ENCODE results near the gene SPAG4.
A peak's percentile ranks its signal among the peaks of the same experiment; 100 is the strongest.

SPAG4 gene

GRCh38 chr20:35616465-35617396 lies 1.1 kb downstream of the SPAG4 start (continued):
- TF ChIP-seq ATF2 (tag by site-specific recombination; IDR thresholded peaks at IDR 0.05; ENCODE audit: low read depth) (no peak), ZNF621 (tag by site-specific recombination; IDR thresholded peaks at IDR 0.05) (no peak), ZNF223 (tag by site-specific recombination; IDR thresholded peaks at IDR 0.05) (no peak), ZNF510 (tag by site-specific recombination; IDR thresholded peaks at IDR 0.05; ENCODE audit: insufficient replicate concordance) (no peak), PATZ1 (tag by site-specific recombination; IDR thresholded peaks at IDR 0.05) (no peak), ZNF610 (tag by site-specific recombination; IDR thresholded peaks at IDR 0.05; ENCODE audit: borderline replicate concordance) (0 out of 2 replicates have a peak, but pooled peaks have one; percentile 68), ZNF24 (tag by site-specific recombination; IDR thresholded peaks at IDR 0.05) (peak; percentile 83; the same call in 1 of the 2 replicates), ZNF529 (tag by site-specific recombination; IDR thresholded peaks at IDR 0.05; ENCODE audit: insufficient replicate concordance) (no peak), CTCF (tag by site-specific recombination; IDR thresholded peaks at IDR 0.05) (no peak), ZNF394 (tag by site-specific recombination; IDR thresholded peaks at IDR 0.05; ENCODE audit: borderline replicate concordance) (peak; percentile 74; the same call in 1 of the 2 replicates), ZNF19 (tag by site-specific recombination; IDR thresholded peaks at IDR 0.05; ENCODE audit: low read depth) (no peak), ZNF785 (tag by site-specific recombination; IDR thresholded peaks at IDR 0.05) (peak; percentile 33; the same call in 1 of the 2 replicates), ZNF623 (tag by site-specific recombination; IDR thresholded peaks at IDR 0.05) (no peak), ZNF324 (tag by site-specific recombination; IDR thresholded peaks at IDR 0.05) (peak; percentile 97), KLF17 (tag by site-specific recombination; IDR thresholded peaks at IDR 0.05) (peak; percentile 44), ZNF843 (tag by site-specific recombination; IDR thresholded peaks at IDR 0.05) (no peak), ZNF768 (tag by site-specific recombination; IDR thresholded peaks at IDR 0.05) (no peak), ZNF654 (tag by site-specific recombination; IDR thresholded peaks at IDR 0.05; ENCODE audit: low read depth) (no peak), PRDM1 (tag by site-specific recombination; IDR thresholded peaks at IDR 0.05) (no peak), ZNF133 (tag by site-specific recombination; IDR thresholded peaks at IDR 0.05) (no peak), REPIN1 (tag by site-specific recombination; IDR thresholded peaks at IDR 0.05; ENCODE audit: low read depth) (0 out of 2 replicates have a peak, but pooled peaks have one; percentile 50), ZNF560 (tag by site-specific recombination; IDR thresholded peaks at IDR 0.05; ENCODE audit: borderline replicate concordance) (no peak), ZNF776 (tag by site-specific recombination; IDR thresholded peaks at IDR 0.05; ENCODE audit: borderline replicate concordance) (no peak), ZIC2 (tag by site-specific recombination; IDR thresholded peaks at IDR 0.05) (no peak), TCF7L2 (IDR thresholded peaks at IDR 0.05; ENCODE audit: borderline replicate concordance, low read depth, low read length) (peak; percentile 43; the same call in 1 of the 2 replicates), ZNF292 (tag by site-specific recombination; IDR thresholded peaks at IDR 0.05; ENCODE audit: borderline replicate concordance, low read depth) (no peak), ZNF544 (tag by site-specific recombination; IDR thresholded peaks at IDR 0.05) (no peak), ZNF184 (tag by site-specific recombination; IDR thresholded peaks at IDR 0.05) (no peak; the same call in 1 of the 2 replicates)
- TF ChIP-seq, protein P1, sequence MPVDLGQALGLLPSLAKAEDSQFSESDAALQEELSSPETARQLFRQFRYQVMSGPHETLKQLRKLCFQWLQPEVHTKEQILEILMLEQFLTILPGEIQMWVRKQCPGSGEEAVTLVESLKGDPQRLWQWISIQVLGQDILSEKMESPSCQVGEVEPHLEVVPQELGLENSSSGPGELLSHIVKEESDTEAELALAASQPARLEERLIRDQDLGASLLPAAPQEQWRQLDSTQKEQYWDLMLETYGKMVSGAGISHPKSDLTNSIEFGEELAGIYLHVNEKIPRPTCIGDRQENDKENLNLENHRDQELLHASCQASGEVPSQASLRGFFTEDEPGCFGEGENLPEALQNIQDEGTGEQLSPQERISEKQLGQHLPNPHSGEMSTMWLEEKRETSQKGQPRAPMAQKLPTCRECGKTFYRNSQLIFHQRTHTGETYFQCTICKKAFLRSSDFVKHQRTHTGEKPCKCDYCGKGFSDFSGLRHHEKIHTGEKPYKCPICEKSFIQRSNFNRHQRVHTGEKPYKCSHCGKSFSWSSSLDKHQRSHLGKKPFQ (tag by site-specific recombination; IDR thresholded peaks at IDR 0.05) = no peak
- TF ChIP-seq, protein P2, sequence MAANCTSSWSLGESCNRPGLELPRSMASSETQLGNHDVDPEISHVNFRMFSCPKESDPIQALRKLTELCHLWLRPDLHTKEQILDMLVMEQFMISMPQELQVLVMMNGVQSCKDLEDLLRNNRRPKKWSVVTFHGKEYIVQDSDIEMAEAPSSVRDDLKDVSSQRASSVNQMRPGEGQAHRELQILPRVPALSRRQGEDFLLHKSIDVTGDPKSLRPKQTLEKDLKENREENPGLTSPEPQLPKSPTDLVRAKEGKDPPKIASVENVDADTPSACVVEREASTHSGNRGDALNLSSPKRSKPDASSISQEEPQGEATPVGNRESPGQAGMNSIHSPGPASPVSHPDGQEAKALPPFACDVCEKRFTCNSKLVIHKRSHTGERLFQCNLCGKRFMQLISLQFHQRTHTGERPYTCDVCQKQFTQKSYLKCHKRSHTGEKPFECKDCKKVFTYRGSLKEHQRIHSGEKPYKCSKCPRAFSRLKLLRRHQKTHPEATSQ (tag by site-specific recombination; IDR thresholded peaks at IDR 0.05) = peak; percentile 95
